Stimulated activated naive CD8-positive, alpha-beta T cell treated with anti-CD3 and anti-CD28 coated beads, Interleukin-15, amount 100 ng/mL, for 72 hours (primary cell): ENCODE measurements around the gene VN1R2.
"Not testable (repeated sequence)": the region's sequence is repeated elsewhere in the genome, so short reads cannot be mapped to it uniquely, and the experiment has no call there.

ENCODE experiments used
- ATAC-seq: fragments of 150-1000 bp; cut with Tn5 transposase; 2 replicates; pipeline ENCODE4 v1.10.0; 2021; ENCODE audit warnings: mild to moderate bottlenecking, moderate library complexity
- DNase-seq, 2 donors: peaks; one replicate each; pipeline ENCODE4 v3.0.0; 2021 to 2022
- H3K27ac Mint-ChIP-seq, 2 donors: one replicate each; pipeline ENCODE4 v1.8.0; 2022; ENCODE audit warnings: mild to moderate bottlenecking in 2 of 2, mixed read lengths in 2 of 2, moderate library complexity in 2 of 2
- H3K27me3 Mint-ChIP-seq: one replicate; pipeline ENCODE4 v1.8.0; 2022; ENCODE audit warnings: mixed read lengths
- H3K4me1 Mint-ChIP-seq: one replicate; pipeline ENCODE4 v1.8.0; 2022; ENCODE audit warnings: mild to moderate bottlenecking, mixed read lengths
- H3K4me3 Mint-ChIP-seq, 2 donors: one replicate each; pipeline ENCODE4 v1.8.0; 2022; ENCODE audit warnings: mild to moderate bottlenecking in 2 of 2, mixed read lengths in 2 of 2, moderate library complexity in 1 of 2
- H3K9me3 Mint-ChIP-seq, 2 donors: one replicate each; pipeline ENCODE4 v1.8.0; 2022; ENCODE audit warnings: mixed read lengths in 2 of 2

Gene VN1R2

DNA sequence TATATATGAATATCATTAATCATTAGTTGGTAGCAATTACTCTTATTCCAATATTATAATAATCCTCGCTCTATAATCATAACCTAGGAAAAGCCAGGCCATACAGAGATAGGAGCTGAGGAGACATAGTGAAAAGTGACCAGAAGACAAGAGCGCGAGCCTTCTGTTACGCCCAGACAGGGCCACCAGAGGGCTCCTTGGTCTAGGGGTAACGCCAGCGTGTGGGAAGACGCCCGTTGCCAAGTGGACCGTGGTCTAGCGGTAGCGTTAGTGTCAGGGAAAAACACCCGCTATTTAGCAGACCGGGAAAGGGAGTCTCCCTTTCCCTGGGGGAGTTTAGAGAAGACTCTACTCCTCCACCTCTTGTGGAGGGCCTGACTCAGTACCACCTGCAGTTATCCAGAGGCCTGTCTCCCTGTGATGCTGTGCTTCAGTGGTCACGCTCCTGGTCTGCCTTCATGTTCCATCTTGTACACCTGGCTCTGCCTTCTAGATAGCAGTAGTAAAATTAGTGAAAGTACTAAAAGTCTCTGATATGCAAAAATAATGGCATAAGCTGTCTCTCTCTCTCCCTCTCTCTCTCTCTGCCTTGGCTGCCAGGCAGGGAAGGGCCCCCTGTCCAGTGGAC is at the start of gene VN1R2:
Gene VN1R2, plus strand, starts transcription at position 578 of the 628 bp plus-strand sequence. CDS start 84 bp downstream, outside the sequence.
- Mint-ChIP-seq H3K4me1 (peaks cover 13% of the 10 kb centered on the region), H3K9me3 (peaks cover 16 to 42% of the 10 kb centered on the region in 2 donors)
- not testable (repeated sequence) for ATAC-seq, H3K27me3 Mint-ChIP-seq, H3K27ac Mint-ChIP-seq, H3K4me3 Mint-ChIP-seq
- DNase-seq = peak in 1 of 2 donors; percentile 10

- not testable (repeated sequence) for DNase-seq, H3K27ac Mint-ChIP-seq, H3K4me1 Mint-ChIP-seq, ATAC-seq, H3K4me3 Mint-ChIP-seq, H3K27me3 Mint-ChIP-seq
- peaks cover 55 to 75% of the 10 kb centered on the region in 2 donors for H3K9me3 Mint-ChIP-seq
Measured at GRCh38 chr19:53211554-53211953, 46.5 kb upstream of the VN1R2 start.

DNA sequence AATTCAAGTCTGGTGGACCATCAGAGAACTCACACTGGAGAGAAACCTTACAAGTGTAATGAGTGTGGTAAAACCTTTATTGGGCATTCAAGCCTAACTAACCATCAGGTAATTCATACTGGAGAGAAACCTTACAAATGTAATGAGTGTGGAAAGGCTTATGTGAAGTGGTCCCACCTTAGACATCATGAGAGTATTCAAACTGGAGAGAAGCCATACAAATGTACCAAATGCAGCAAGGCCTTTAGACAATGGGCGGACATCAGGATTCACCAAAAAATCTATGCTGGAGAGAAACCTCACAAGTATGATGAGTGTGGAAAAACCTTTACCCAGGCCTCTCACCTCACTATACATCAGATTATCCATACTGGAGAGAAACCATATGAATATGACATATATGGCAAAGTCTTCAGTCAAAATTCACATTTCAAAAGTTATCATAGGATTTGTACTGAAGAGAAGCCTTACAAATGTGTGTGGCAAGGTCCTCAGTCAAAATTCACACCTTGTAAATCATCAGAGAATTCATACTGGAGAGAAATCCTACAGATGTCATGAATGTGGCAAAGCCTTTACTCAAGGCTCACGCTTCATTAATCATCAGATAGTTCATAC is 45.3 kb upstream of the VN1R2 start:
- DNase-seq (no peak), ATAC-seq (no peak)
- Mint-ChIP-seq H3K27me3 (no peaks in the 10 kb centered on the region), H3K9me3 (peaks cover 48 to 67% of the 10 kb centered on the region in 2 donors), H3K4me3 (no peak overlapping the region), H3K27ac (no peak overlapping the region), H3K4me1 (no peaks in the 10 kb centered on the region)

DNA sequence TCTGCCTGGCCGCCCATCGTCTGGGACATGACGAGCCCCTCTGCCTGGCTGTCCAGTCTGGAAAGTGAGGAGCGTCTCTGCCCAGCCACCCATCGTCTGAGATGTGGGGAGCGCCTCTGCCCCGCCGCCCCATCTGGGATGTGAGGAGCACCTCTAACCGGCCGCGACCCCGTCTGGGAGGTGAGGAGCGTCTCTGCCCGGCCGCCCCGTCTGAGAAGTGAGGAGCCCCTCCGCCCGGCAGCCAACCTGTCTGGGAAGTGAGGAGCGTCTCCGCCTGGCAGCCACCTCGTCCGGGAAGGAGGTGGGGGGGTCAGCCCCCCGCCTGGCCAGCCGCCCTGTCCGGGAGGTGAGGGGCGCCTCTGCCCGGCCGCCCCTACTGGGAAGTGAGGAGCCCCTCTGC is 35.4 kb upstream of the VN1R2 start:
- peaks cover 39 to 58% of the 10 kb centered on the region in 2 donors for H3K9me3 Mint-ChIP-seq
- not testable (repeated sequence) for H3K27ac Mint-ChIP-seq, H3K4me3 Mint-ChIP-seq, ATAC-seq, H3K27me3 Mint-ChIP-seq, DNase-seq, H3K4me1 Mint-ChIP-seq

- DNase-seq (no peak), ATAC-seq (no peak)
- H3K27ac Mint-ChIP-seq = no peak overlapping the region
- H3K27me3 Mint-ChIP-seq = no peaks in the 10 kb centered on the region
- H3K4me1 Mint-ChIP-seq = no peaks in the 10 kb centered on the region
- H3K4me3 Mint-ChIP-seq = no peak overlapping the region
- peaks cover 39 to 48% of the 10 kb centered on the region in 2 donors for H3K9me3 Mint-ChIP-seq
Measured at GRCh38 chr19:53224606-53225005, 33.5 kb upstream of the VN1R2 start.

- no peak overlapping the region for H3K27ac Mint-ChIP-seq
- ATAC-seq = no peak
- no peak for DNase-seq
- H3K4me1 Mint-ChIP-seq = no peaks in the 10 kb centered on the region
- H3K4me3 Mint-ChIP-seq = no peak overlapping the region
- no peaks in the 10 kb centered on the region for H3K27me3 Mint-ChIP-seq
- H3K9me3 Mint-ChIP-seq = peaks cover 50 to 79% of the 10 kb centered on the region in 2 donors
Measured at GRCh38 chr19:53237114-53237777, 20.8 kb upstream of the VN1R2 start.

- peaks cover 63 to 65% of the 10 kb centered on the region in 2 donors for H3K9me3 Mint-ChIP-seq
- no peak for ATAC-seq
Measured at GRCh38 chr19:53246498-53246897, 11.6 kb upstream of the VN1R2 start.

GRCh38 chr19:53254411-53255341 is 3.4 kb upstream of the VN1R2 start, which contains the start of gene ZNF677:
Gene ZNF677, minus strand, starts transcription at chr19:53254873. Its CDS starts 3,323 bp downstream, at chr19:53251550.
- Mint-ChIP-seq H3K9me3 (peaks cover 35 to 59% of the 10 kb centered on the region in 2 donors), H3K4me3 (peak within 1 kb of the TSS; percentile 83 to 87), H3K27ac (peak within 1 kb of the TSS; percentile 65 to 84), H3K27me3 (no peaks in the 10 kb centered on the region), H3K4me1 (peaks cover 13% of the 10 kb centered on the region)
- DNase-seq (peak; percentile 84 to 93), ATAC-seq (peak; percentile 100)

More at GRCh38 chr19:53246498-53246897, 11.6 kb upstream of the VN1R2 start:
- Mint-ChIP-seq H3K4me3 (no peak overlapping the region), H3K27me3 (no peaks in the 10 kb centered on the region), H3K27ac (no peak overlapping the region), H3K4me1 (no peaks in the 10 kb centered on the region)
- DNase-seq = no peak

DNA sequence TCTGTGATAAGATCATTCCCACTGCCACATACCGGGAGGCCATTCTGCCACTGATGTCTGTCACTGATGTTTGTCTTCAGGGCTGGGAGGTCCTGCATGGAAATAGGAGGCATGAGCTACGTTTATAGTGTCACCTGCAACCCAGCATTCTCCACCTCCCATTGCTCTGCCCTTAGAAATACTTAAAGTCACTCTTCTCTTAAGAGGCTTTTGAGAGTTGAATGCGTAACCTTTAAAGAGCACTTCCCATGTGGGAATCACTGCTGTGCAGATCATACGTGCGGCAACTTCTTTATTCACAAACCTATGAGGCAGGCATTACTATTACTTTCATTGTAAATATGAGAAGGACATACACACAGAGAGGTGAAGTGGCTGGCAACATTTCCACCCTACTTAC is 9.5 kb downstream of the VN1R2 start, which contains the start of gene VN1R4:
Gene VN1R4, minus strand, starts transcription at position 101 of the 400 bp plus-strand sequence. Its CDS starts 58 bp downstream, at position 43.
- not testable (repeated sequence) for H3K27ac Mint-ChIP-seq, H3K27me3 Mint-ChIP-seq, H3K4me3 Mint-ChIP-seq, DNase-seq, H3K4me1 Mint-ChIP-seq, ATAC-seq
- peaks cover 47 to 49% of the 10 kb centered on the region in 2 donors for H3K9me3 Mint-ChIP-seq

DNA sequence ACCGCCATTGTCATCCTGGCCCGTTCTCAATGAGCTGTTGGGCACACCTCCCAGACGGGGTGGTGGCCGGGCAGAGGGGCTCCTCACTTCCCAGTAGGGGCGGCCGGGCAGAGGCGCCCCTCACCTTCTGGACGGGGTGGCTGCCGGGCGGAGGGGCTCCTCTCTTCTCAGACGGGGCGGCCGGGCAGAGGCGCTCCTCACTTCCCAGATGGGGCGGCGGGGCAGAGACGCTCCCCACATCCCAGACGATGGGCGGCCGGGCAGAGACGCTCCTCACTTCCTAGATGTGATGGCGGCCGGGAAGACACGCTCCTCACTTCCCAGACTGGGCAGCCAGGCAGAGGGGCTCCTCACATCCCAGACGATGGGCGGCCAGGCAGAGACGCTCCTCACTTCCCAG is 11.8 kb downstream of the VN1R2 start:
- DNase-seq, H3K27me3 Mint-ChIP-seq, H3K27ac Mint-ChIP-seq, H3K4me3 Mint-ChIP-seq, ATAC-seq, H3K4me1 Mint-ChIP-seq: not testable (repeated sequence)
- peaks cover 37 to 49% of the 10 kb centered on the region in 2 donors for H3K9me3 Mint-ChIP-seq

GRCh38 chr19:53272044-53272443 is 14.0 kb downstream of the VN1R2 start:
- H3K27me3 Mint-ChIP-seq = no peaks in the 10 kb centered on the region

GRCh38 chr19:53275480-53275879 is 17.4 kb downstream of the VN1R2 start:
- no peaks in the 10 kb centered on the region for H3K27me3 Mint-ChIP-seq
- peaks cover 46 to 68% of the 10 kb centered on the region in 2 donors for H3K9me3 Mint-ChIP-seq
- DNase-seq (no peak), ATAC-seq (no peak)
- H3K27ac Mint-ChIP-seq = no peak overlapping the region
- no peak overlapping the region for H3K4me3 Mint-ChIP-seq
- H3K4me1 Mint-ChIP-seq = no peaks in the 10 kb centered on the region

More at GRCh38 chr19:53272044-53272443, 14.0 kb downstream of the VN1R2 start:
- DNase-seq = no peak
- ATAC-seq = no peak
- H3K4me3 Mint-ChIP-seq = no peak overlapping the region
- no peak overlapping the region for H3K27ac Mint-ChIP-seq
- no peaks in the 10 kb centered on the region for H3K4me1 Mint-ChIP-seq
- peaks cover 39 to 48% of the 10 kb centered on the region in 2 donors for H3K9me3 Mint-ChIP-seq

DNA sequence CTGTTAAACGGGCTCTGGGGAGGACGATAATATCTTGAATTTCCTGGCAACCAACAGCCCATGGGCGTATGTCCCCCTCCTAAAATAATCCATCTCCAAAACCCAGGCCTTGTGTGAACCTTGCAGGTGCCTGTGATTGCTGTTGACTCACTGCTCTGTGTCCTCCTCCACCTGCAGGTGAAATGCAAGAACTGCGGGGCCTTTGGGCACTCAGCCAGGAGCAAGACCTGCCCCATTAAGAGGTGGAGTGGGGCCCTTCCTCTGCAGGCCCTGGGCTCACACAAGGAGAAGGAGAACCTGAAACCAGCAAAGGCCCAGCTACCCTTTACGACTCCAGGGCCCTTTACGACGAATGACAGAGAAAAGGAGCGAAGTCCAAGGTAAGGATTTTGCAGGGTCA is 23.9 kb downstream of the VN1R2 start:
- not testable (repeated sequence) for ATAC-seq, H3K27ac Mint-ChIP-seq, H3K27me3 Mint-ChIP-seq, H3K4me1 Mint-ChIP-seq, H3K4me3 Mint-ChIP-seq
- peak in 1 of 2 donors; percentile 8 for DNase-seq
- H3K9me3 Mint-ChIP-seq = peaks cover 26 to 41% of the 10 kb centered on the region in 2 donors

- no peak overlapping the region for H3K27ac Mint-ChIP-seq
- no peak for ATAC-seq
Measured at GRCh38 chr19:53285087-53285486, 27.0 kb downstream of the VN1R2 start.

More at GRCh38 chr19:53285087-53285486, 27.0 kb downstream of the VN1R2 start:
- H3K27me3 Mint-ChIP-seq = no peaks in the 10 kb centered on the region
- H3K9me3 Mint-ChIP-seq = peaks cover 21 to 30% of the 10 kb centered on the region in 2 donors
- H3K4me3 Mint-ChIP-seq = no peak overlapping the region
- no peak for DNase-seq
- H3K4me1 Mint-ChIP-seq = no peaks in the 10 kb centered on the region
